IPS-11a (cell line): ENCODE data around the gene TNK1.

ENCODE experiments used
- H3K4me3 ChIP-seq: one replicate; pipeline ENCODE4 v1.5.1; 2013; ENCODE audit warnings: low read depth, low read length, control low read depth

Gene TNK1

DNA sequence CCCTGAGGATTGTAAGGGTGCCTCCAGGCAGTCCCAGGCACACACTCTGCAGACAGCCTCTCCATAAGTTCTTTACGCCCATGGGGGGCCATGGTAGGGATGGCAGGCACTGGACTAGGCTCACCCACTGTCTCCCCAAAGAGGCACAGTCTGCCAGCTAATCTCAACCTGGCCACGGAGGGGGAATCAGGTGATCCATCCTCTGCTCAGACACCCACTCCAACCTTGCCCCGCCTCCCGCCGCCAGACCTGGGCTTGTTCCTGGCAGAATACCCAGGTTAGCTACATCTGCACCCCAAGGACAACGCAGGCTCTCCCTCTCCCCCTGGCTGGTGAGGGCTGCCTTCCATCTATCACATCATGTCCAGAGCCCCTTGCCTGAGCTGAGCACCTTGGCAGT is 28.0 kb downstream of the TNK1 start:
- no peak overlapping the region for H3K4me3 ChIP-seq

DNA sequence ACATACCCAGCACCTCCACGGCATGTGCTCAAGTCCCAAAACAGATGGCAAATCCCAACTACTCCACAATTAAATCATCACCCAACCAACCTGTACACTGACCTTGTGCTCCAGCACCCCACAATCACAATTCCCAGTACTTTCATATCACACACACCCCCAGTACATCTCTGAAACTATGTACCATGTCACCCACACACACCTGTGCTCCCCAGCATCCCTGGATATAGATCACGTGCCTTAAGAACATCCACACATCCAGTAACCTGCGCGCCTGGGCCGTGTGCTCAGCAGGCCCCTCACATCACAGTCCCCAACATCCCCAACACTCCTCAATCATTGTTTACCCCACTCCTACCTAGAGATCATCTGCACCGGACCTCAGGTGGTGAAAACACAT is 28.8 kb downstream of the TNK1 start:
- H3K4me3 ChIP-seq: no peak overlapping the region

DNA sequence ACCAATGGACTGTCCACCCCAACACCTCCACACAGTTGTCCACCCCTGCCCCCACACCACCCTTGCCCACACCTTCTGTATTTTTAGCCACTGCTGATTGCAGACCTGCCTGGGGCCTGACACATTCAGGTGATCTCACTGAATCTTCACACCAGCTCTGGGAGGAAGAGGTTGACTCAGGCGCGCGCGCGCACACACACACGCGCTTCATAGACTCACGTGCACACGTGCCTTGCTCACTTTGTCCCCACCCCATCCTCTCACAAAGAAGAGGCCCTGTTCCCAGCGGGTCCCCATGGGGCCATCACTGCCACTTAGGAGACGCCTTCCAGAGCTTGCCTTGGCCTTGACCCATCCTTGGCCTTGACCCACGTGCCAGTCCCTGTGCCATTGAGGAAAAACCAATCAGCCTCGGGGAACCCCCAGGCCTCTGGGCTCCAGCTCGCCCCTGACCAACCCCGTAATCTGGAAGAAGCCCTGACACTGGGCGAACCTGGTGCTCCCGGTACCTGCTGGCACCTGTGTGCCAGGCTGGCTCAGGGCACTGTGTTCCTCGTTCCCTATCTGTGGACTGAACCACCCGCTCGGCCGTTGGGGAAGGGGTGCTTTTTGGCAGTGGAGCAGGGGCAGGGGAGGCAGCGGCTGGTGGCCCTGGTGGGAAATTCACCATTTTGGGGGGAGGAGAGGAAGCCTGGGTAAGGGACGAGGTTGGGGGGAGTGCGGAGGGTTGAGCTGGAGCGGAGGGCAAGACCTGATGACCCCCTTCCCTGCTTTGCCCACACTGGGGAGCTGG is 29.9 kb downstream of the TNK1 start:
- no peak overlapping the region for H3K4me3 ChIP-seq

DNA sequence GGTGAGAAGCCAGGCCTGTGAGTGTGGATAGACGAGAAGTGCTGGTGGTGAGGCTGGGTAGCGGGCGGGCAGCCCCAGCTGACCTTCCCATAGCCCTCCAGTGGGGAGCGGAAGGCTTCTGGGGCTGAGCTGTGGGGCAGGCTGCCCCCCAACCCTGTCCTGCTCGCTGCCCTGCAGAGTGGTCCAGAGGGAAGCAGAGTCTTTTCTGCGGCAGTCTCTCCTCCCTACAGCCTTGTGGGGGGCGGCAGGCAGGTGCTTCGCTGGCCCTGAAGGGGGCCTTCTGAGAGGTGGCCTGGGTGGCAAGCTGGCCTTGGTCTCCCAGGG is 30.5 kb downstream of the TNK1 start:
- no peak overlapping the region for H3K4me3 ChIP-seq

DNA sequence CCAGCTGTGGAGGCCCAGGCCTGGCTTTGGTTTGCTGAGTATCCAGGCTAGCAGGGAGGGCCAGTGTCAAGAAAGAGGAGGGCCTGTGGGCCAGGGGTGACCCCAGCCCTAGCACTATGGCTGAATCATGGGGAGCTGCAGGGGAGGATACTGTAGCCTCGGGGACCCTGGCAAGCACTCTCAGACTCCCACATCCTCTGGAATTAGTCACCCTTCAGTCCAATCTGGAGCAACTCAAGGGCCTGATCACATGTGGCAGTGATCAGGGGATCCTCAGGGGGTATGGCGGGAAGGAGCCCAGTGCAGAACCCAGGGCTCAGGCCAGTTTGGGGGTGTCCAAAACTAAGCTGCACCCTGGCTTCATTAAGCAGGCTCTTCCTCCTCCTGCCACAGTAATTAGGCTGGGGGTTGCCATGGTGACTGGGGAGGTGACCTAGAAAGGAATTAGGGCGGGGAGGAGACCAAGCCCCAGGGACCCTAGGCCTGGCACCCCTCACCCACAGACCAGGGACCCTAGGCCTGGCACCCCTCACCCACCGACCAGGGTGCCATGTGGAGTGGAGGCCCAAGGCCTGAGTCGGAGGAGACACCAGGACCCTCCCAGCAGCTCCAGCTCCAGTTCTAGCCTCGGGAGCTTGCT is 32.6 kb downstream of the TNK1 start:
- no peak overlapping the region for H3K4me3 ChIP-seq

DNA sequence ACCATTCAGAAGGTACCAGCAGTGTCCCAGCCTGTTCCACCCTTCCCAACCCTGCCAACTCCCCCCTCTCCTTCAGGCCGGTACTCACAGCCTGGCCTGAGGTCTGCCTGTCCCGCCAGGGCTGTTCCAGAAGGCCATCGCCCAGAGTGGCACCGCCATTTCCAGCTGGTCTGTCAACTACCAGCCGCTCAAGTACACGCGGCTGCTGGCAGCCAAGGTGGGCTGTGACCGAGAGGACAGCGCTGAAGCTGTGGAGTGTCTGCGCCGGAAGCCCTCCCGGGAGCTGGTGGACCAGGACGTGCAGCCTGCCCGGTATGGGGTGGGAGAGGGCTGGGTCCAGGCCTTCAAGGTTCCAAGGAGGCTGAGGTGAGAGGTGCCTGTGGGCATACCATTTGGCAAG is 33.9 kb downstream of the TNK1 start:
- no peak overlapping the region for H3K4me3 ChIP-seq

DNA sequence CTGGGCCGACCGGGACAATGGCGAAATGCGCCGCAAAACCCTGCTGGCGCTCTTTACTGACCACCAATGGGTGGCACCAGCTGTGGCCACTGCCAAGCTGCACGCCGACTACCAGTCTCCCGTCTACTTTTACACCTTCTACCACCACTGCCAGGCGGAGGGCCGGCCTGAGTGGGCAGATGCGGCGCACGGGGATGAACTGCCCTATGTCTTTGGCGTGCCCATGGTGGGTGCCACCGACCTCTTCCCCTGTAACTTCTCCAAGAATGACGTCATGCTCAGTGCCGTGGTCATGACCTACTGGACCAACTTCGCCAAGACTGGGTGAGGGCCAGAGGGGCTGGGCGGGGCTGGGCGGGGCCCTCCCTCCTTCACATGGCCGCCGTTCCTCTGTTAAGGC is 34.9 kb downstream of the TNK1 start:
- no peak overlapping the region for H3K4me3 ChIP-seq

DNA sequence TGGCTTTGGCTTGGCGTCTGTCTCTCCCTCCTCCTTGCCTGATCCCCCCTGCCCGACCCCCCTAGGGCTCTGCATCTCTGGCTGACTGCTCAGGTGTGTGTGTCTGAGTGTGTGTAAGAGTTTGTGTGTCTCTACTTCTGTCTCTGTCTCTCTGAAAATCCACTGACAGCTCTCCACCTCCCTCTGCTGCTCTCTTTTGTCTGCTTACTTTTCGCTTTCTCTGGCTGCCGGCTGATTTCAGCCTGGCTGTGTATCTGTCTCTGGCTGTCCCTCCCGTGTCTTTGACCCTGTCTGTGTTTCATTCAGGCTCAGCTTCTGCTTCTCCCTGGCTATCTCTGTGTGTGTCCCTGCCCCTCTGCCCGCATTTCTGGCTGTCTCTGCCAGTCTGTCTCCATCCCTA is 35.4 kb downstream of the TNK1 start:
- no peak overlapping the region for H3K4me3 ChIP-seq

DNA sequence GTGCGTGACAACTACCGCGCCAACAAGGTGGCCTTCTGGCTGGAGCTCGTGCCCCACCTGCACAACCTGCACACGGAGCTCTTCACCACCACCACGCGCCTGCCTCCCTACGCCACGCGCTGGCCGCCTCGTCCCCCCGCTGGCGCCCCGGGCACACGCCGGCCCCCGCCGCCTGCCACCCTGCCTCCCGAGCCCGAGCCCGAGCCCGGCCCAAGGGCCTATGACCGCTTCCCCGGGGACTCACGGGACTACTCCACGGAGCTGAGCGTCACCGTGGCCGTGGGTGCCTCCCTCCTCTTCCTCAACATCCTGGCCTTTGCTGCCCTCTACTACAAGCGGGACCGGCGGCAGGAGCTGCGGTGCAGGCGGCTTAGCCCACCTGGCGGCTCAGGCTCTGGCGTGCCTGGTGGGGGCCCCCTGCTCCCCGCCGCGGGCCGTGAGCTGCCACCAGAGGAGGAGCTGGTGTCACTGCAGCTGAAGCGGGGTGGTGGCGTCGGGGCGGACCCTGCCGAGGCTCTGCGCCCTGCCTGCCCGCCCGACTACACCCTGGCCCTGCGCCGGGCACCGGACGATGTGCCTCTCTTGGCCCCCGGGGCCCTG is 36.3 kb downstream of the TNK1 start:
- no peak overlapping the region for H3K4me3 ChIP-seq

DNA sequence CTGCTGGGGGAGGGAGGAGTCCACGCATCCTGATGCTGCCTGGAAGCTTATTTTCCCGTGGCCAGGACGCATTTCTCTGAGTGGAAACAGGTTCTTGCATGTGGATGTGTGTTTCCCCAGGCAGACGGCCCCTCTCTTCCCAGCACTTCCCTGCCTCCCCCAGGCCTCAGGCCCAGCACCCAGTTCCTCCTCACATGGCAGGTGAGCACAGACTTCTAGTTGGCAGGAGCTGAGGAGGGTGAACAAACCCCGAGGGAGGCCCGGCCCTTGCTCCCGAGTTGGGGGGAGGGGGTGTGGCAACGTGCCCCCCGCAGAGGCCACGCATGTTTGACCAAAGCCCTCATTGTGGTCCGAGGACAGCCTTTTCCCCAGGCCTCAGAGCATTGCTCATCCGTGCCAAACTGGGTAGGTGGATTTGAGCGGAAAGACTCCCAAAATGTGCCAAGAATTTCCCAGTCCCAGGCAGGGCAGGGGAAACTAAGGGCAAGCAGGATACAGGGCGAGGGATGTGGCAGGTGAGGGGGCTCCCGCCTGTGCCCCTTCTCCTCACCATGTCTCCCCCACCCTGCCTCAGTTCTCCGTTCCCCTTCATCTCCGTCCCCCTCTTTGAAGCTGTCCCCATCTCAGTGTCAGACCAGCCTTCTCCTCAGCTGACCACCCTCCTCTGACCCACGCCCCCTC is 37.7 kb downstream of the TNK1 start:
- H3K4me3 ChIP-seq: no peak overlapping the region

DNA sequence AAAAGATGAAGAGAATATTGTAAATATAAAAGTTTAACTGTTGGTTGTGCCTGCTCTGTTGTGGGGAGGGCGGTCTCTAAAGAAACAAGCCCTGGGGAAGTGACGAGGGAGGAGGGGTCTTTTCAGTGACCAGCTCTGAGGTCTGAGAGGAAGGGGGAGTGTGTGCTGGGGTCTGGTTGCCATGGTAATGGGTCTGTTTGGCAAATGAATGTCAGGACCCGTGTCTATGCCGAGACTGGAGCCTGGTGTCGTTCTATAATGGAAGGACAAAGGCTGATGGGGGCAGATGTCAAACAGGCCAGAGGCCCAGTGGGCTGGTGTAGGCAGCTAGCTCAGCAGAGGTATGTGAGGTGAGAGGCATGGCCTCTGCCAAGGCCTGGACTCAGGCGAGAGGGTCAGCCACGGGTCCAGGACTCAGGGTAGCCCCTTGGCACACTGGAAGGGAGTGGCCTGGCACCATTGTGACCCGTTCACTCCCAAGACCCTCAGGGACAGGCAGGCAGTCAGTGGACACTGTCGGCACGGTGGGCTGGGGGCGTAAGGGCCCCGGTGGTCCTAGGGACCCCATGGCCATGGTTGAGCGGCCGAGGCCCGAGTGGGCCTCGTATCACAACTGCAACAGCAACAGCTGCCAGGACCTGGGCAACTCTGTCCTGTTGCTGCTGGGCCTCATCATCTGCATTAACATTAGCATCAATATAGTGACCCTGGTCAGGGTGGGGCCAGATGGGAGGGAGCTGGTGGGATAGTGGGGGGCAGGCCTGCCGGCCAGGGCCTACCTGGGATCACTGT is 39.1 kb downstream of the TNK1 start, which contains the start of gene SPEM1:
Gene SPEM1 (plus strand): TSS at position 506 of the 792 bp plus-strand sequence. CDS start 61 bp downstream, at position 567.
- no peak within 1 kb of the TSS for H3K4me3 ChIP-seq

DNA sequence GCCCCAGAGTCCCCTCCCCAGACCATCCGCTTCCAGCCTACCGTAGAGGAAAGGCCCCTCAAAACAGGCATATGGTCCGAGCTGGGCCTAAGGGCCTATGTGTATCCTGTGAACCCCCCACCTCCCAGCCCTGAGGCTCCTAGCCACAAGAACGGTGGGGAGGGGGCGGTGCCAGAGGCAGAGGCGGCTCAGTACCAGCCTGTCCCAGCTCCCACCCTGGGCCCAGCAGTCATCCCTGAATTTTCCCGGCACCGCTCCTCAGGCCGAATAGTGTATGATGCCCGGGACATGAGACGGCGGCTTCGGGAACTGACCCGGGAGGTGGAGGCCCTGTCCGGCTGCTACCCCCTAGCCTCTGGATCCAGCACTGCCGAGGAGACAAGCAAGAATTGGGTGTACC is 40.3 kb downstream of the TNK1 start:
- no peak overlapping the region for H3K4me3 ChIP-seq

DNA sequence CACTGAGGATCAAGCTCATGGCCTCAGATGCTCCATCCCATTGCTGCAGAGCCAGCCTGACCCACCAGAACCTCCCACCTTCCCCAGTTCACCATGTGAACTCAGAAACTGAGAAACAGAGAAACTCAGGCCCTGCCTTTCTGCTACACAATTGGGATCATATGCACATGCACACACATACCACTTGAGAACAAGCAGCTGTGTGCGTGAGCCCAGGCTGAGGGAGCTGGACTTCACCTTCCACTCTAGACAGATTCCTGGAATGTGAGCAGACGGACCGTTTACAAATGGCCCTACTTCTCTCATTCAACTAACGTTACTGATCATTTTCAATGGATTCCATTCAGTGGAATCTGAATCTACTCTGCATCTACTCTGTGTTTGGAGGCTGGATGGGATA is 42.8 kb downstream of the TNK1 start:
- no peak overlapping the region for H3K4me3 ChIP-seq

DNA sequence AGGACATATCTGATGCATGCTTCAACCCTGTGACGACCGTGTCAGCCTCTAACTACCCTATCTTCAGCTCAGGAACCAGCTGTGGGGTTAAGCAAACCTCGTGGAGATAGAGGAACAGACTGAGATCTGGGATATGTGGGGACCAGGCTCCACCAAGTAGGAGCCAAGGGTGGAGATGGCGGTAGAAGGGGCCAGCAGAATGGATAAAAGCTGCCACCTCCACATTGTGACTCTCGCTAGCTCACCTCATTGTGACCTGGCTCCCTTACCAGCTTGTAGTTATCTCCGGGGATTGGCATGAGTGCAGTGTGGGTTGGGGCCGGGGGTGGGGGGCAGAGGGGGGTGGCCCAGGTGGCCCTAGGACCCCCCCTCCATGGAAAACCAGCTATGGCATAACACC is 44.4 kb downstream of the TNK1 start, which contains the start of gene SPEM2:
Gene SPEM2 (plus strand): TSS at position 301 of the 400 bp plus-strand sequence. CDS start 73 bp downstream, at position 374.
- H3K4me3 ChIP-seq: no peak within 1 kb of the TSS

DNA sequence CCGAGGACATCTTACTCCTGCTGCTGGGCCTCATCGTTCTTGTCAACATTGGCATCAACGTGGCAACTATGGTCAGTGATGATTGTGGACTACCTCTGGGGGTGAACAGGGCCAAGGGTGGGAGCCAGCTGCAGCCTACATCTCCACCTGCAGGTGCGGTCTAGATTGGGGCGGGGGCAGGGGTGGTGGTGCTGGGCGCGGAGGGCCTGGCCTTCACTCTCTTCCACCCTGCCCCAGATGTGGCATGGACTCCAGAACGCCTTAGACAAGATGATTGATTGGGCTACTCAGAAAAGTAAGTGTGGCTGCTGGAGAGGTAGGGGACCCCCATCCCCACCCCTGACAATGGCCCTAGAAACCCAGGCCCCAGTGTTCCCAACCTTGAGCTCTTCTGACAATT is 44.9 kb downstream of the TNK1 start:
- H3K4me3 ChIP-seq: no peak overlapping the region

DNA sequence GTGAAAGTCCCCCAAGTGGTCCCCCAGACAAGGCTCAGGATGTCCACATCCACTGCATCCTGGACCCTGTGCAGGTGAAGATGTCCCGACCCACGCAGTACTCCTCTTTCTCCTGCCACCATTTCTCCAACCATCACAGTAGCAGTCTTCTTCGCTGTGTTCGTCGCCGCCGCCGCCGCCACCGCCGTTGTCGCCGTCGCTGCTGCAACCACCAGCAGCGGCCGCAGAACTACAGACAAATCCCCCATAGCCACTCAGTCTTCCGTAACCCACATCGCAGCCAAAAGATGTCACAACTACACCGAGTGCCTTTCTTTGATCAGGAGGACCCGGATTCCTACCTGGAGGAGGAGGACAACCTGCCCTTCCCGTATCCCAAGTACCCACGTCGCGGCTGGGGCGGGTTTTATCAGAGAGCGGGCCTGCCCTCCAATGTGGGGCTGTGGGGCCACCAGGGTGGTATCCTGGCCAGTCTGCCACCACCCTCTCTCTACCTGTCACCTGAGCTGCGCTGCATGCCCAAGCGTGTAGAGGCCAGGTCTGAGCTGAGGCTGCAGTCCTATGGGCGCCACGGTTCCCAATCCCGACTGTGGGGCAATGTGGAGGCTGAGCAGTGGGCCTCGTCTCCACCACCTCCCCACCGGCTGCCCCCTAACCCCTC is 45.4 kb downstream of the TNK1 start:
- no peak overlapping the region for H3K4me3 ChIP-seq

DNA sequence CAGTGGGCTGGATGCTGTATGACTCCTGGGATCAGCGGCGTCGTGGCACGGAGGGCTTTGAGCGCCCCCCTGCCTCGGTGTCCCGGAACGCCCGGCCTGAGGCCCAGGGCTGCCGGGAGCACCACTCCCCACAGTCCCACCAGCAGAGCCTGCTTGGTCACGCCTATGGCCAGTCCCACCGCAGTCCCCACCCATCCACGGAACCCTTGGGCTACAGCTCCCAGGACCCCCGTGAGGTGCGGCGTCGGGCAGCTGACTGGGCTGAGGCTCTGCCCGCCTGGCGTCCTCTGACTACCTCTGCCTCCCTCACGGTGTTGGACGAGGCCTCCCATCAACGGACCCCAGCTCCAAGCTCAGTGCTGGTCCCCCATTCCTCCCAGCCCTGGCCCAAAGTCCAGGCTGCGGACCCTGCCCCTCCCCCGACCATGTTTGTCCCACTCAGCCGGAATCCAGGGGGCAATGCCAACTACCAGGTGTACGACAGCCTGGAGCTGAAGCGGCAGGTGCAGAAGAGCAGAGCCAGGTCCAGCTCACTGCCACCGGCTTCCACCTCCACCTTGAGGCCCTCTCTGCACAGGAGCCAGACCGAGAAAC is 46.1 kb downstream of the TNK1 start:
- H3K4me3 ChIP-seq: no peak overlapping the region

DNA sequence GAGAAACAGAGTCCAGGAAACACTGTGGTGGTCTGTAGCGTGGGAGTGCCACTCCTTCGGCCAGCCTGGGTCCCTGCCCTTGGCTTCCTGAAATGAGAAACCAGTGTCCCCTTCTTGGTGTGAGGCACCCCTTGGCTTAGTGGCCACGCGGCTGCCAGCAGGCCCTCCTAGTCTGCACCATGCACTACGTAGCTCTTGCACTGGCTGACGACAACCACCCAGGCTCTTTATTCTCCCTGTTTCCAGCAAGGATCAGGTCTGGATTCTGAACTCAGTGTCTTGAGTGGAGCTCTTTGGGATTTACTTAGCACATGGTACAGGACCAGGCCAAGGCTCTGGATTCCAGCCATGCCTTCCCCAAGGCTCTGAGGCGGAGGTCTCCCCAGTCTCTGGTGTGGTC is 46.7 kb downstream of the TNK1 start:
- H3K4me3 ChIP-seq: no peak overlapping the region

DNA sequence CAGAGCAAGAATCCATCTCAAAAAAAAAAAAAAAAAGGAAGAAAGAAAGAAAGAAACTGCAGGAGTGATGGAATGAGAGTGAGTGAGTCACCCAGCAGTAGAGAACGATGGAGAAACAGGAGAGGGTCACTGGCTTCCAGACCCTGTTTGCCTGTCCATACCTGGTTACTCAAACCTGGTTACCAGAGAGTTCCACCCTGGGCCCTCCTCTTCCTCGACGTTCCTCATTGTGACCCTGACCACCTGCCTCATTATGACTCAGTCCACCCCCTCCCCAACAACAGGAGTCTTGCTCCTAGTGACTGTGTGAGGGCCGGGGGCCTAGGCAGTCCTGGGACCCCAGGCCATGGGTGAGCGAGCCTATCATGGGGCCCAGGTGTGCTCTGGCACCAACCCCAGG is 47.7 kb downstream of the TNK1 start, which contains the start of gene SPEM3:
Gene SPEM3 (plus strand): TSS at position 301 of the 400 bp plus-strand sequence. CDS start 46 bp downstream, at position 347.
- H3K4me3 ChIP-seq: no peak within 1 kb of the TSS

DNA sequence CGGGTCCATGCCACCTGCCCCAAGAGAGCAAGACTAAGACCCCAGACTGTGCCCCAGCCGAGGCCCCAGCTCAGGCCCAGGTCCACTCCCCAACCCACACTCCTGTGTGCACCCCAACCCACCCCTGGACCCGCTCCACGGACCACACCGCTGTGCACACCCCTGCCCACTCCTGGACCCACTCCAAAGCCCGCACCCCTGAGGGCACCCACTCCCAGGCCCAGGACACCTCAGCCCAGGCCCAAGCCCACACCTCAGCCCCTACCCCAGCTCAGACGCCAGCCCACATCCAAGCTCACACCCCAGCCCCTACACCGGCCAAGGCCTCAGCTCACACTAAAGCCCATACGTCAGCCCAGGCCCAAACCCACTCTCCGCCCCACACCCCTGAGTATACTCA is 48.8 kb downstream of the TNK1 start:
- no peak overlapping the region for H3K4me3 ChIP-seq
